WTC11 (cell line): ENCODE results near the gene SPIRE1.

Experiments
- SMAD3 ChIP-seq: sonication (generic); formaldehyde crosslinking; IDR thresholded peaks from 2 replicates; pipeline ENCODE4 v1.8.0; 2022; ENCODE audit warnings: missing genetic modification reagents, mild to moderate bottlenecking, borderline replicate concordance
- TCF7 ChIP-seq: sonication (generic); formaldehyde crosslinking; IDR thresholded peaks from 2 replicates; pipeline ENCODE4 v1.8.0; 2022; ENCODE audit warnings: mild to moderate bottlenecking, low read depth, missing genetic modification reagents, moderate library complexity

GRCh38 chr18:12464731-12465130, 193.2 kb downstream of the SPIRE1 start:
- TF ChIP-seq TCF7 (CRISPR knock-in tag): no peak
- TF ChIP-seq SMAD3 (CRISPR knock-in tag): no peak
